Measurements from ENCODE around the gene DPYSL4.

DNA sequence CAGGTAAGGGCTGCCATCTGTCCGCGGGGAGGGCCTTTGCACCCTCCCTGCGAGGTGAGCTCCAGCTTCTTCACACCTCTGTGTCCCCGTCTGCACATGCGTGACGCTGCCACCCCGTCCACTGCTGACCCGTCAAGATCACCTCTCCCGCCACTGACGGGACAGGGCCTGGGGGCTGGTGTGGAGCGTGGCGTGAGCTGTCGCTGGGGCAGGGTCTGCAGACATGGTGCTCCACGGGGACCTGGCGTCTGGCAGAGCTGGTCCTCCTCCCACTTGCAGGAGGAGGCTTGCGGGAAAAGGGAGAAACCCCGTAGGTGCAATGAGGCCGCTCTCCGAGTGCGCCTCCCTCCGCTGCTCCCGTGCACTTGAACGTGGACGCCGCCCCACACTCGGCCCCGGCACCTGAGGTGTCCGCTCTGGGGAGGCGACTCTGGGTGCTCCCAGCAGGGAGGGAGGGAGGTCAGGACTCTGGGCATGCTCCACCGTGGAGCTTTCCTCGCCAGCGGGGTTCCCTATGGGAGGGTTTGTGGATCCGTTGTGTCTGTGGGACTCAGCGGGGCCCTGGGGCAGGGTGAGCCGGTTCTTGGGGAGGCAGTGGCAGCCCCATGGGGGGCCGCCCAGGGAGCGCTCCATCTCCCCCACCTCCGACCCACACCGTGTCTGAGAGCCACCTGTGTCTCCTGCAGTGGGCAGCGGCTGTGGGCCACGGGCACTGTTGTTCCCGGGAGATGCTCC lies 17.6 kb upstream of the DPYSL4 start:
- no peak for TF ChIP-seq CREB1 (IDR thresholded peaks at IDR 0.05)
- TF ChIP-seq CREB1 (CRISPR knock-in tag; IDR thresholded peaks at IDR 0.05) = no peak
- TF ChIP-seq, protein P1, sequence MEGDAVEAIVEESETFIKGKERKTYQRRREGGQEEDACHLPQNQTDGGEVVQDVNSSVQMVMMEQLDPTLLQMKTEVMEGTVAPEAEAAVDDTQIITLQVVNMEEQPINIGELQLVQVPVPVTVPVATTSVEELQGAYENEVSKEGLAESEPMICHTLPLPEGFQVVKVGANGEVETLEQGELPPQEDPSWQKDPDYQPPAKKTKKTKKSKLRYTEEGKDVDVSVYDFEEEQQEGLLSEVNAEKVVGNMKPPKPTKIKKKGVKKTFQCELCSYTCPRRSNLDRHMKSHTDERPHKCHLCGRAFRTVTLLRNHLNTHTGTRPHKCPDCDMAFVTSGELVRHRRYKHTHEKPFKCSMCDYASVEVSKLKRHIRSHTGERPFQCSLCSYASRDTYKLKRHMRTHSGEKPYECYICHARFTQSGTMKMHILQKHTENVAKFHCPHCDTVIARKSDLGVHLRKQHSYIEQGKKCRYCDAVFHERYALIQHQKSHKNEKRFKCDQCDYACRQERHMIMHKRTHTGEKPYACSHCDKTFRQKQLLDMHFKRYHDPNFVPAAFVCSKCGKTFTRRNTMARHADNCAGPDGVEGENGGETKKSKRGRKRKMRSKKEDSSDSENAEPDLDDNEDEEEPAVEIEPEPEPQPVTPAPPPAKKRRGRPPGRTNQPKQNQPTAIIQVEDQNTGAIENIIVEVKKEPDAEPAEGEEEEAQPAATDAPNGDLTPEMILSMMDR (CRISPR knock-in tag; IDR thresholded peaks at IDR 0.05) = no peak
- TF ChIP-seq, protein P2, sequence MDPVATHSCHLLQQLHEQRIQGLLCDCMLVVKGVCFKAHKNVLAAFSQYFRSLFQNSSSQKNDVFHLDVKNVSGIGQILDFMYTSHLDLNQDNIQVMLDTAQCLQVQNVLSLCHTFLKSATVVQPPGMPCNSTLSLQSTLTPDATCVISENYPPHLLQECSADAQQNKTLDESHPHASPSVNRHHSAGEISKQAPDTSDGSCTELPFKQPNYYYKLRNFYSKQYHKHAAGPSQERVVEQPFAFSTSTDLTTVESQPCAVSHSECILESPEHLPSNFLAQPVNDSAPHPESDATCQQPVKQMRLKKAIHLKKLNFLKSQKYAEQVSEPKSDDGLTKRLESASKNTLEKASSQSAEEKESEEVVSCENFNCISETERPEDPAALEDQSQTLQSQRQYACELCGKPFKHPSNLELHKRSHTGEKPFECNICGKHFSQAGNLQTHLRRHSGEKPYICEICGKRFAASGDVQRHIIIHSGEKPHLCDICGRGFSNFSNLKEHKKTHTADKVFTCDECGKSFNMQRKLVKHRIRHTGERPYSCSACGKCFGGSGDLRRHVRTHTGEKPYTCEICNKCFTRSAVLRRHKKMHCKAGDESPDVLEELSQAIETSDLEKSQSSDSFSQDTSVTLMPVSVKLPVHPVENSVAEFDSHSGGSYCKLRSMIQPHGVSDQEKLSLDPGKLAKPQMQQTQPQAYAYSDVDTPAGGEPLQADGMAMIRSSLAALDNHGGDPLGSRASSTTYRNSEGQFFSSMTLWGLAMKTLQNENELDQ (CRISPR knock-in tag; IDR thresholded peaks at IDR 0.05; ENCODE audit: borderline replicate concordance) = no peak
- TF ChIP-seq ZNF678 (CRISPR knock-in tag; IDR thresholded peaks at IDR 0.05) = no peak
- TF ChIP-seq, protein P3, sequence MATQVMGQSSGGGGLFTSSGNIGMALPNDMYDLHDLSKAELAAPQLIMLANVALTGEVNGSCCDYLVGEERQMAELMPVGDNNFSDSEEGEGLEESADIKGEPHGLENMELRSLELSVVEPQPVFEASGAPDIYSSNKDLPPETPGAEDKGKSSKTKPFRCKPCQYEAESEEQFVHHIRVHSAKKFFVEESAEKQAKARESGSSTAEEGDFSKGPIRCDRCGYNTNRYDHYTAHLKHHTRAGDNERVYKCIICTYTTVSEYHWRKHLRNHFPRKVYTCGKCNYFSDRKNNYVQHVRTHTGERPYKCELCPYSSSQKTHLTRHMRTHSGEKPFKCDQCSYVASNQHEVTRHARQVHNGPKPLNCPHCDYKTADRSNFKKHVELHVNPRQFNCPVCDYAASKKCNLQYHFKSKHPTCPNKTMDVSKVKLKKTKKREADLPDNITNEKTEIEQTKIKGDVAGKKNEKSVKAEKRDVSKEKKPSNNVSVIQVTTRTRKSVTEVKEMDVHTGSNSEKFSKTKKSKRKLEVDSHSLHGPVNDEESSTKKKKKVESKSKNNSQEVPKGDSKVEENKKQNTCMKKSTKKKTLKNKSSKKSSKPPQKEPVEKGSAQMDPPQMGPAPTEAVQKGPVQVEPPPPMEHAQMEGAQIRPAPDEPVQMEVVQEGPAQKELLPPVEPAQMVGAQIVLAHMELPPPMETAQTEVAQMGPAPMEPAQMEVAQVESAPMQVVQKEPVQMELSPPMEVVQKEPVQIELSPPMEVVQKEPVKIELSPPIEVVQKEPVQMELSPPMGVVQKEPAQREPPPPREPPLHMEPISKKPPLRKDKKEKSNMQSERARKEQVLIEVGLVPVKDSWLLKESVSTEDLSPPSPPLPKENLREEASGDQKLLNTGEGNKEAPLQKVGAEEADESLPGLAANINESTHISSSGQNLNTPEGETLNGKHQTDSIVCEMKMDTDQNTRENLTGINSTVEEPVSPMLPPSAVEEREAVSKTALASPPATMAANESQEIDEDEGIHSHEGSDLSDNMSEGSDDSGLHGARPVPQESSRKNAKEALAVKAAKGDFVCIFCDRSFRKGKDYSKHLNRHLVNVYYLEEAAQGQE (IDR thresholded peaks at IDR 0.05; ENCODE audit: borderline replicate concordance in 1 of 2, low read depth in 1 of 2, low read length in 2 of 2) = no peak
- TF ChIP-seq ZNF253 (CRISPR knock-in tag; IDR thresholded peaks at IDR 0.05; ENCODE audit: borderline replicate concordance) = no peak
- no peak for TF ChIP-seq ELF1 (CRISPR knock-in tag; IDR thresholded peaks at IDR 0.05)
- no peak for TF ChIP-seq ZNF12 (CRISPR knock-in tag; IDR thresholded peaks at IDR 0.05)
- no peak for TF ChIP-seq FOXO1 (CRISPR knock-in tag; IDR thresholded peaks at IDR 0.05)
